Hematopoietic multipotent progenitor cell treated with erythropoietin and hydrocortisone succinate and interleukin-3 and kit ligand, for 4 days (in vitro differentiated cells): ENCODE measurements around the gene RABGEF1.
"Not testable (repeated sequence)": the region's sequence is repeated elsewhere in the genome, so short reads cannot be mapped to it uniquely, and the experiment has no call there.

Experiments
- DNase-seq: peaks from one replicate; pipeline ENCODE4 v3.0.0-alpha.2; 2015

The RABGEF1 gene

DNA sequence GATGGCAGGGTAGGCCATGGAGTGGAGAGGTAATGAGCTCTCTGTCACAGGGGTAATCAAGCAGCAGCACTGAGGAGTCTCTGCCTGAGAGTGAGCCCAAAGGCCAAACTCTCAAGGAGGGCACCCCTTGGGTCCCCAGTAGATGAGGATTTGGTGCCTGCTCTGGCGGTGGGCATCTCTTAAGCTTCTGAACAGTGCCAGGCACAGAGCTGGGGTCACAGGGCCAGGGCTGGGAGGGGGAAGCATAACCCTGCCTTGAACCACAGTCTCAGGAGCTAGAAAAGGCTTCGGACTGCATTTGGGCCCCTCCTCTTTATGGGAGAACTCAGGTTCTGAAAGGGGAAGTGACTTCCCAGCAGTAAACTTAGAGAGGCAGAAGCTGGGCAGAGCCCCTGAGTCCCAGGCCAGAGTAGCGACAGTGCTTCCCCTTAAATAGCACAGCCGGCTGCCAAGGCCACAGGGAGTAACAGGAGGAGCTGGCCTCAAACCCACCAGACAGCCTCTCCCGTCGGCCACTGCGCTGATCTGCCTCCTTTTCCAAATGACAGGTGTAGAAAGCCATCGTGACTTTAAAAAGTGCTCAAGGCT, 76.8 kb downstream of the RABGEF1 start:
- peak; percentile 49 for DNase-seq

DNA sequence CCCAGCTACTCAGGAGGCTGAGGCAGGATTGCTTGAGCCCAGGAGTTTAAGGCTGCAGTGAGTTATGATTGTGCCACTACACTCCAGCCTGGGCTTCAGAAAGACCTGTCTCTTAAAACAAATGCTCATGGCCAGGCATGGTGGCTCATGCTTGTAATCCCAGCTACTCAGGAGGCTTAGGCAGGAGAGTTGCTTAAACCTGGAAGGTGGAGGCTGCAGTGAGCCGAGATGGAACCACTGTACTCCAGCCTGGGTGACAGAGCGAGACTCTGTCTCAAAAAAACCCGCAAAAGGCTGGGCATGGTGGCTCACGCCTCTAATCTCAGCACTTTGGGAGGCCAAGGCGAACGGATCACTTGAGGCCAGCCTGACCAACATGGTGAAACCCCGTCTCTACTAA, 77.4 kb downstream of the RABGEF1 start:
- not testable (repeated sequence) for DNase-seq

DNA sequence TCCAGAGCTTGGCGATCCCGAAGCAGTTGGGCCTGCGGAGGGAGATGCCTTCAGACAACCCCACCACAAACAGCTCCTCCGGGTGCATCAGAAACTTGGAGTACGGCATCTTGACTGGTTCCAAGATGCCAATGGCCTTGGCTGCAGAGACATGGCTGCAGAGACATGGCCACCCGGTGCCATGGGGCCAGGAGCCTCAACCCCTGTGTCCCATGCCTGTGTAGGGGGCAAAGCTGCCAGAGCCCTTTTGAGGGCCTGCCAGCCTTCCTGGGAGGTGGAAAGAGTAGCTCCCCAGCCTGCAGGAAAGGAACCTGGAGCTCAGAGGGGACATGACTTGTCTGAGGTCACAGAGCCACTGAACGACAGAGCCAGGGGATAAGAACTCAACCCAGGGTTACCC, 83.5 kb downstream of the RABGEF1 start:
- DNase-seq, result no peak

DNA sequence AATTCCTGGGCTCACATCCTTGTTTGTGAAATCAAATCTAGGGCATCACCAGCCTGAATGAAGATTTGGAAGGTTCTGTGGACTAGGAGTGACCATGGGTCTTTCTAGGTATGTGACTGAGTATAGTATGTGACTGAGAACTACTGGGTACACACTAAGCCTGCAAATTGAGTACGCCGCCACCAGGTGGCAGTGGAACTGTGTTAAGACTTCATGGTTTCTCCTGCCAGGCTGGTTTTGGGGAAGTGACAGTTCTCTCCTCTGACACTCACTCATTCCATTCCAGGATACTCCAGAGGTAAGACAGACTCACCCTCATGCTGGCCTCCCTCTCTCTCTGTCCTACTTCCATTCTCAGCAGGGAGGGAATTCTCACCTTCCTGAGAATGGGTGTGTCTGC, 85.0 kb downstream of the RABGEF1 start:
- DNase-seq, result peak; percentile 86

DNA sequence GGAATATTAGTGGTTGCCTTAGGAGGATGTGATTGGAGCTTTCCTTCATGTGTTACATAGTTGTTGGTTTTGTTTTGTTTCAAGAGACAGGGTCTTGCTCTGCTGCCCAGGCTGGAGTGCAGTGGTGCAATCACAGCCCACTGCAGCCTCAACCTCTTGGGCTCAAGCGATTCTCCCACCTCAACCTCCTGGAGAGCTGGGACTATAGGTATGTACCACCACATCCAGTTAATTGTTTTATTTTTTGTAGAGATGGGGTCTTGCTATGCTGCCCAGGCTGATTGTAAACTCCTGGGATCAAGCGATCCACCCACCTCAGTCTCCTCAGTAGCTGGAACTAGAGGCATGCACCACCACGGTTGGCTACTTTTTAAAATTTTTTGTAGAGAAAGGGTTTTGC, 86.1 kb downstream of the RABGEF1 start:
- no peak for DNase-seq

DNA sequence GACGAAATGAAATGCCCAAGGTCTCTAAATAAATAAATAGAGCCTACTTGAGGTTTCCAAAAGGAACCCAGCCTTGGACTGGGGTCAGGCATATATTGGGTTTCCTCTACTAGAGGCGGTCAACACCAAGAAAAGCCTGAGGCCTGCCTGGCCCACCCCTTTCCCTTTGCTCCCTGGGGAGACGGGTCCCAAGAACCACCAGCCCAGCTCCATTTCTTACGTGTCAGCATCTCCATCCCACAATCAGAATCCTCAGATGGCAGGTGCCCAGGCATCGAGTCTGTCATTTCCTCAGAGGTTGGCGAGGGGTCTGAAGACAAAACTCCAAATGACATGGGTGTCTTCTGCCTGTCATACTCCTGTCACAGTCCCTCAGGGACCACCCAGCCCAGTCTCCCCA, 90.4 kb downstream of the RABGEF1 start:
- DNase-seq, result not testable (repeated sequence)

DNA sequence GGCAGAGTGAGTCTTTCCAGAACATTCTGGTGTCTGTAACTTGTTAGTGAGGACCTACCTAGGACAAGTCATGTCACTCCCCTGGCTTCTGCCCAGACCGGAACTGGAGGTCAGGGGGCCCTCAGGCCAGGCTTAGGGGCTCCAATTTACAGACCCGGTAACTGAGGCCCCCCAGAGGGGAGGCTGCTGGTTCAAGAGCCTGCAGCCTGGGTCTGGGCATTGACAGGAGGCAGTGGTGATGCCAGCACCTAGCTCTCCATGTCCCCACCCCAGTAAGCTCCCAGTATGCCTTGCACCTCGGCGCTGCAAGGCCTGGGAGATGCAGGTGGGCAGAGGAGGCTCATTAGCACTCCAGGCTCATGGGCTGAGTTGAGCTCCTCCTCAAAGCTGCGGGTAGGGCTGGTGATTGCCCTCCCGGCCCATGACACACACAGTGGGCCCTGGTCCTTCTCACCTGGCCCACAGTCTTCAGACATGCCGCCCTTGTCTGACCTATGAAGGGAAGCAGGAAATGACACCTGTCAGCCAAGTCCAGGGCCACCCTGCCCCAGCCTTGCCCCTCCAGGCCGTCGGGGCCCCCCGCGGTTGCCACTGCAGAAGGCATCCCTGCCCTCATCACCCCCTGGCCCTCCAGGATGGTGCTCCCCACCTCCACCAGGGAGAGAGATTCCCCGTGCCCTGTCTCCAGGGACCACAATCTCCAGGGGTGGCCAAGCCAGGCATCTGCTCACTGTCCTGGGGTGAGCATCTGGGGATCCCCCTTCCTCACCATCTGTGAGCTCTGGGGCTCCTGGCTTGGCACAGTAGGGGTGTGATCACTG, 92.2 kb downstream of the RABGEF1 start:
- DNase-seq, result no peak

DNA sequence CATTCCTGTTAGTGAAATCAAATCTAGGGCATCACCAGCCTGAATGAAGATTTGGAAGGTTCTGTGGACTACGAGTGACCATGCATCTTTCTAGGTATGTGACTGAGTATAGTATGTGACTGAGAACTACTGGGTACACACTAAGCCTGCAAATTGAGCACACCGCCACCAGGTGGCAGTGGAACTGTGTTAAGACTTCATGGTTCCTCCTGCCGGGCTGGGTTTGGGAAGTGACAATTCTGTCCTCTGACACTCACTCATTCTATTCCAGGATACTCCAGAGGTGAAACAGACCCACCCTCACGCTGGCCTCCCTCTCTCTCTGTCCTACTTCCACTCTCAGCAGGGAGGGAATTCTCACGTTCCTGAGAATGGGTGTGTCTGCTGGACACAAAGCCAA, 96.5 kb downstream of the RABGEF1 start:
- DNase-seq, result peak; percentile 86

DNA sequence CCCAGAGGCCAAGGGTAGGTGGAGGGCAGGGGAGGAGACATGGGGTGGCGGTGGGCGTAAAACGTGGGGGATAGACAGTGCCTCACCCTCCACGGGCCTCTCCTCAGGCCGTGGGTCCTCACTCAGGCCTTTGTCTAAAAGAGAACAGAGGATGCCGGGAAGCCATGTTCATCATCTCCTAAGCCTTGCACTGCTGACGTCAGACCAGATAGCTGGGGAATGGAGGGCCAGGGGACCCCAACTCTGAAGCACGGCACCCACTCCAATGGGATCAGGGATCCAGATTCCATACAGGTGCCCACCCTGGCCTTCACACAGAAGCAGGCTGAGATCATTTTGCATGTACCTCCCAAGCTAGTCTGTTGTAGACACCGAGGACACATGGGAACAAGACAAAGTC, 97.1 kb downstream of the RABGEF1 start:
- DNase-seq, result no peak

DNA sequence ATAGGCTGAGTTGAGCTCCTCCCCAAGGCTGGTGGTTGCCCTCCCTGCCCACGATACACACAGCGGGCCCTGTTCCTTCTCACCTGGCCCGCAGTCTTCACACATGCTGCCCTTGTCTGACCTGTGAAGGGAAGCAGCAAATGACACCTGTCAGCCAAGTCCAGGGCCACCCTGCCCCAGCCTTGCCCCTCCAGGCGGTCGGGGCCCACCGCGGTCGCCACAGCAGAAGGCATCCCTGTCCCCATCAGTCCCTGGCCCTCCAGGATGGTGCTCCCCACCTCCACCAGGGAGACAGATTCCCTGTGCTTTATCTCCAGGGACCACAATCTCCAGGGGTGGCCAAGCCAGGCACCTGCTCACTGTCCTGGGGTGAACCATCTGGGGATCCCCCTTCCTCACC, 99.3 kb downstream of the RABGEF1 start:
- DNase-seq, result no peak

DNA sequence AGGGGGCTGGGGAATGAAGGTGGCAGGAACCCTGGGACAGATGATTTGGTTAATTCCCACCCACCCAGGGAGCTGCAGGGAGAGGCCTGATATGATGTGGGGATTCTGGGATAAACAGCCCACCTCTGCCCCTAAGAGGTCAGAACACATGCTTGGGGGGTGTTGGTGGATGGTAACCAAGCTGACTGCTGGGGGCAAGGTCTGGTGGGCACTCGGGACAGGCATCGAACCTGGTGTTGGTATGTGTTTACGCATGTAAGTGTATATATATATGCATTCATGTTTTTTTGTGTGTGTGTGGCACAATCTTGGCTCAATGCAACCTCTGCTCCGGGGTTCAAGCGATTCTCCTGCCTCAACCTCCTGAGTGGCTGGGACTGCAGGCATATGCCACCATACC, 99.8 kb downstream of the RABGEF1 start:
- no peak for DNase-seq

DNA sequence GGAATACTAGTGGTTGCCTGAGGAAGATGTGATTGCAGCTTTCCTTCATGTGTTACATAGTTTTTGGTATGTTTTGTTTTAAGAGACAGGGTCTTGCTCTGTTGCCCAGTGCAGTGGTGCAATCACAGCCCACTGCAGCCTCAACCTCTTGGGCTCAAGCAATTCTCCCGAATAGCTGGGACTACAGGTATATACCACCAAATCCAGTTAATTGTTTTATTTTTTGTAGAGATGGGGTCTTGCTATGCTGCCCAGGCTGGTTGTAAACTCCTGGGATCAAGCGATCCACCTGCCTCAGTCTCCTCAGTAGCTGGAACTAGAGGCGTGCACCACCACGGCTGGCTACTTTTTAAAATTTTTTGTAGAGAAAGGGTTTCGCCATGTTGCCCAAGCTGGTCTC, 101.4 kb downstream of the RABGEF1 start:
- DNase-seq, result no peak

DNA sequence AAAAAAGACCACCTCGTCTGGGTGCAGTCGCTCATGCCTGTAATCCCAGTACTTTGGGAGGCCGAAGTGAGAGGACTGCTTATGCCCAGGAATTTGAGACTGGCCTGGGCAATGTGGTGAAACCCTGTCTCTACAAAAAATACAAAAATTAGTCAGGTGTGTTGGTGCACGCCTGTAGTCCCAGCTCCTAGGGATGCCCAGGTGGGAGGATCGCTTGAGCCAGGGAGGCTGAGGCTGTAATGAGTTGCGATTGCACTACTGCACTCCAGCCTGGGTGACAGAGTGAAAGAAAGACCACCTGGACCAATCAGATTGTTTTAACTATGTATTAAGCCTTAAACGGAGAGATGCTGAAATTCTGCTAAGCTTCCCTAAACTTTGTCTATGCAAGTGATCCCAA, 103.0 kb downstream of the RABGEF1 start:
- not testable (repeated sequence) for DNase-seq

DNA sequence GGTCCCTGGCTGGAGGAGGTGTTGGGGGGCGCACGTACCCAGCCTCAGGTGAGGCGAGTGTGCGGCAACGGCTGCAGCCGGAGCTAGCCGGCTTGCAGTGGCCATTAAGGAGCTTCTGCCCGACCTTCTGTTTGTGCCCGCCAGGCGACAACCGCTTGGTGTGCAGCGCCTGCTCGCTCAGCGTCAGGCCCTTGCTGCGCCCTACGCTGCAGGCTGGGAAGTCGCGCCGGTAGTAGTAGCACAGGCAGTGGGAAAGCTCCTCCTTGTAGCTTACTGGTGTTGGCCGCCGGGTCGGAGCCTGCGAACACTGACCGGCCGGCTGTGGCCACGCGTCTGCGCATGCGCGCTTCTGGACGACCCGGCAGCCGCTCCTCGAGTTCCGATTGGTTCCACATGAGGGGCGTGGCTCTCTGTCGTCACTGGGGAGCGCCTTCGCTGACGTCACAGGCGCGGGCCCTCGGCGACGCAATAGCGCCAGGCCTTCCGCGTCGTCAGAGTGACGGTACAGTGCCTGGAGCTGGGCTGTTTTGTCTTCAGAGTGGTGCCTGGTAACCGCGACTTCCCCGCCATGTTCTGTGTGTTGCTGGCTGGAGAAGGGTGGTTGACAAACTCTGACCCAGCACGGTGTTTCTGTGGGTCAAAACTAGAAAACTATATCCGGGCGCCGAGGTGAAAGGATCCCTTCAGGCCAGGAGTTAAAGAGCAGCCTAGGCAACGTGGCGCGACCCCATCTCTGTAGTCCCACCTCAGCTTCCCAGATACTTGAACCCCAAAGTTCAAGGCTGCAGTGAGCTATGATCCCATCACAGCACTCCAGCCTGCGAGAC, 104.2 kb downstream of the RABGEF1 start:
- peak; percentile 98 for DNase-seq

DNA sequence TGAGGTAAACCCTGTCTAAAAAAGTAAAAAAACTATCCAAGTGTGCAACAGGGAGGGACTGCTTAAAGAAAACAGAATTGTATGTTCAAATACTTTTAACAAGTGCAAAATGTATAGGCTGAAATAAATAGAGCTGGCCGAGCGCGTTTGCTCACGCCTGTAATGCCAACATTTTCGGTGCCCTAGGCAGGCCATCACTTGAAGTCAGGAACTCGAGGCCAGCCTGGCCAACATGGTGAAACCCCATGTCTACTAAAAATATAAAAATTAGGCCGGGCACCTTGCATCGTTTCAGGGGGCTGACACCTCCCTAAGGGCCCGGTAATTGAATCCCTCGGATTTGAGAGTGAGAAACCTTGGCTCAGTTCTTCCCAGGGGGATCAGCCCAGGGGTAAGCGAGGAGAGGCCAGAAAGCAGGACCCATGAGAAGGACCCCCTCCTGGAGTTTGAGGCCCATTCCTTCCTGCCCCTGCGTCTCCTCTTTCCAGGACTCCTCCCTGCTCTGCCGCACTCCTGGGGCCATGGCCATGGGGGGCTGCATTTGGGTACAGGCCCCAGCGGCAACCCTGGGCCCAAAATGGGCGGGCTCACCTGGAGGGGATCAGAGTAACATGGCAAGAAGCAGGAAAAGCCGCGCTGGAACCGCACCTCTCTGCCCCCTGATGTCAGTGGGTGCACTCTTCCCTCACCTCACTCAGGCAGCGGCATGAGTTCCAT, 105.0 kb downstream of the RABGEF1 start:
- no peak for DNase-seq

DNA sequence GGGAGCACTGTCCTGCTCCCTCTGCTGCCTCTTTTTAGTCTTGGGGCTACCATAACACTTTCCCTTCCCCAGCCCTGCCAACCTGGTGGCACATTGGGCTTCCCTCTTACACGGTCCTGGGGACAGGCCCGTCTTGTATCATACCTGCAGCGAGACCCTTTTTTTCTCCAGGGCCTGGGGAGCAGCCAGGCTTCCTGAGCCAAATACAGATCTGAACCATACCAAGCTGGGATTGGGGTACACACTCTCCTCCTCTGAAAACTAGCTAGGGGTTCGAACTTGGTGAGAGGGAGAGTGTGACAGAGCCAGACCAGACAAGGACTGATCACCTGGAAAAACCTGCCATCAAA, 105.5 kb downstream of the RABGEF1 start:
- not testable (repeated sequence) for DNase-seq

DNA sequence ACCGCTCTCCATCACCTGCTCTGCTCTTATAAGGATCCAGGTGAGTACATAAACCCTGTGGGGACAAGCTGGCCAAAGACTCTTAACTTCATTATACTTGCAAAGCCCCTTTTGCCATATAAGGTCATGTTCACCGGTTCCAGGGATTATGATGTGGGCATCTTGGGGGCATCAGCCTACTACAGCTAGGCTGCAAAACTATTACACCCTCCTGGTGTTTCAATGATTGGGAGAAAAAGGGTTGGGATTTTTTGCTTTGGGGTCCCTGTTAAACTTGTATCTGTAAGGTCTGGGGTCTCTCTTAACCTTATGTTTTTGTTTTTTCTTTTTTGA, 107.0 kb downstream of the RABGEF1 start:
- DNase-seq, result not testable (repeated sequence)

DNA sequence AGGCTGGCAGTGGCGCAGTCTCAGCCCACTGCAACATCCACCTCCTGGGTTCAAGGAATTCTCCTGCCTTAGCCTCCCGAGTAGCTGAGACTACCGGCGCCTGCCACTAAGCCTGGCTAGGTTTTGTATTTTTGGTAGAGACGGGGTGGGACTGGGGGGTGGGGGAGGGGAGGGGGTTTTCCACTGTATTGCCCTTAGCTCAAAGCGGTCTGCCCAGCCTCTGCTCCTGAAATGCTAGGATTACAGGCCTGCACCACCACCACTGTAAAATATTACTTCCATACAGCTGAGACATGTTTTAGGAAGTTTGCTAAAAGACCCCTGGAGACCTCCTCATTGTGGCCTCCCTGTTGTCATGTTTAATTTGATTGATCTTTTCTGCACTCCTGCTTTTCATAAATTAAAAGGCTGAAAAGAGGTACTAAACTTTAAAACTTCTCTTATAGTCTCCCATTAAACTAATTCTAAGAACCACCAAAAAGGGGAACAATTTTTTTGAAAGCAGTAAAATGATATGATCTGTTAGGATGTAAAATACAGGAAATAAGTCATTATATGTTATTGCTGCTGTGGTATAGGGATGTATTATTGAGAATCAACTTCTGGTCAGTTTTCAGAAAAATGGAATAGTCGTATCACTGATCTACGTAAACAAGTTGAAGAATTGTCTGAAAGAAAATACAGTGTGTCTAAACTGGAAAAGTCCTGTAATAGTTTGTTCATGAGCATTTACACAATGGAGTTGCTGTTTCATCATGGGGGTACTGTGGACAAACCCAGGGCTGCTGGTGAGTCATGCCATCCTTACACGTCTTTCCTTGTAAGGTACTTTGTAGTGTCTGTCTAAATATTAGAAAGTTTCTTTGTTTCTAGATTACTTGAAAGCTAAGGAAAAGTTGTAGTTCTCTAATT, 107.6 kb downstream of the RABGEF1 start:
- DNase-seq, result peak; percentile 83

DNA sequence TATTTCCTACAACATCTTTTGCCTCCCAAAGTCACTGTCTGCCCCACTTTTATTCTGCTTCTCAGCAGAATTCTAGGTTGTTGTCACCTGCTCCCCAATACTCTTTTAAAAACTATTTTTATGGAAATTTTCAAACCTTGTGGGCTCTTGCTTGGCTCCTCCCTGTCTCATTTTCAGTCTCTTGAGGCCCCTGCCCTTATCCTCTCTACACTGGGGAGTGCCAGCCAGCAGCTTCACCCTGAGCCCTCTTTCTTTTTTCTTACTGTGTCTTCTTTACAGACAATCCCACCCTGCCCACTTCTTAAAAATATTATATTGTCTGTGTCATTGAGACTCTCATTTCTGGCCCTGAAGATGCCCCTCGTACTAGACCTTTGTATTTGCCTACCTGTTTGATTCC, 118.8 kb downstream of the RABGEF1 start:
- DNase-seq, result no peak

DNA sequence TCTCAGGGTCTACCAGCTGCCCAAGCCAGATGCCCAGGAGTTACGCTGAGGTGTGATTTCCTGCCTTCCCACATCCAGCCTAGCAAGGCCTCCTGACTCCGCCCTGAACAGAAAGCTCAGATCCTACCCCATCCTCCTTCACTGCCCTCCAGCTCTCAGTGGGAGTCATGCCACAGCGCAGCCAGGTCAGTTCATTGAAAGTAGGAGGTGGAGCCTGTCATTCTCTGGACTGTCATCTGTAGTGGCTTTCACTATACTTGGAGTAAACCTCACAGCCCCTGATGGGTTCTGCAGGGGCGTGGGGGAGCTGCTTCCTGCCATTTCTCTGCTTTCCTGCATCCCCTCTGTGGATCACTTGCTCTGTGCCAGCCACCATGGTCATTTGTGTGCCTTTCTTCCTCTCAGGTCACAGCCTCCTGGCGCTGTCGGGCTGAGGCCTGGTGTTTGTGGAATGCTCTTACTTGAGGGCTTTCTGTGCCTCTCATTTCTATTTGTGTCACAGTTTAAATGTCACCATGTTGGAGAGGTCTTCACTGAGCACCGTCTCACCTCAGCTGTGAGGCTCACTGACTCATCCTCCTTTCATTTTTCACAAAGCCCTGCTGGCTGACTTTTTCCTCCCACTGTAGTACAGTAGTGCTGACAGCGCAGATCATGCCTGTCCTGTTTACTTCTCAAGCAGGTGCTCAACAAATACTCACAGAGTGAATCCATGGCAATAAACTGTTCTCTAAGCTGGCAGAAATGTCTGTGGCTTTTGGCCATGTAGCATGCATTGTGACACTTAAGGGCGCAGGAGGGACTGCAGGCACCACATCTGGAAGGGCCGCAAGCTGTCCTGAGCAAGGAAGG, 119.5 kb downstream of the RABGEF1 start:
- DNase-seq, result no peak

DNA sequence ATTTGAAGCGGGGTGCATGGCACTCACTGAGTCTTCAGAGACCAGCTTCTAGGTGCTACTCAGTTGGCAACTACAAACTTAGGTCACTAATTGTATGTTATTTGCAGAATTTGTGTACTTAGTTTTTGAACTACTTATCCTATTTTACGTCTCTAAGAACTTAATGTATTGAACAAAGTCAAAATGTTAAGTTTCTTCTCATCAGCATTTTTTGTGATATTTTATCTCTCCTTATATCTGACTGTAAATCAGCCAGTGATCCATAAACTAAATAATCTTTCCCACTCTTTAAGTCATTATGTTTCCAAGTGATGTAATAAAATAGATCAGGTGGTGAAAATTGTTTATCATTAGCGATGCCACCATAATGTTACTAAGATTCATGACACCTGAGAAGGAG, 120.2 kb downstream of the RABGEF1 start:
- no peak for DNase-seq
